Ovary (tissue), 9 donors: ENCODE results near the gene NELL2. TPM values are rescaled to one million over a fixed set of nuclear protein-coding genes. Genes with fewer than 3 reads are reported as not detected.

Experiments used
- DNase-seq, 5 donors: peaks; one replicate each; pipeline ENCODE4 v3.0.0-alpha.2; 2019 to 2020
- H3K27ac ChIP-seq, 2 donors: fragments of 200-600 bp; one replicate each; pipeline versions ENCODE4 v1.5.1 to v1.8.0; 2019 to 2022
- H3K27me3 ChIP-seq: fragments of 200-600 bp; one replicate; pipeline ENCODE4 v1.8.0; 2022
- H3K36me3 ChIP-seq: fragments of 200-600 bp; sonication (generic); one replicate; pipeline ENCODE4 v1.5.1; 2019
- H3K4me1 ChIP-seq: one replicate; pipeline ENCODE4 v1.8.1; 2013; ENCODE audit warnings: mild to moderate bottlenecking, moderate library complexity; ENCODE audit not compliant: insufficient read depth
- H3K4me3 ChIP-seq: fragments of 200-600 bp; sonication (generic); one replicate; pipeline ENCODE4 v1.5.1; 2017
- H3K9me3 ChIP-seq, 2 donors: fragments of 200-600 bp in 1 of 2; sonication (generic) in 1 of 2; one replicate each; pipeline versions ENCODE4 v1.5.1 to v1.8.1; 2013 to 2019; ENCODE audit warnings: mild to moderate bottlenecking in 1 of 2, moderate library complexity in 1 of 2
- CTCF ChIP-seq, 3 donors: fragments of 450-650 bp in 2 of 3; fragments of 200-600 bp in 1 of 3; IDR thresholded peaks; one replicate each; pipeline versions ENCODE4 v1.5.1 to v1.8.0; 2016 to 2022; ENCODE audit warnings: antibody characterized with exemption in 3 of 3, mild to moderate bottlenecking in 1 of 3
- EP300 ChIP-seq: sonication (generic); formaldehyde crosslinking; IDR thresholded peaks from one replicate; pipeline ENCODE4 v1.6.1; 2017; ENCODE audit warnings: antibody characterized with exemption
- POLR2A ChIP-seq: fragments of 450-650 bp; IDR thresholded peaks from one replicate; pipeline ENCODE4 v1.6.1; 2017; ENCODE audit warnings: antibody characterized with exemption, mild to moderate bottlenecking, moderate library complexity
- WGBS, 3 donors: extraction: QIAGEN DNeasy Blood & Tissue Kit in 1 of 3; methylation state at CpG; one replicate each; pipeline versions ENCODE4 v1.1.5 to v1.1.7; 2013 to 2017; 5-methylcytosine and 5-hydroxymethylcytosine counted together
- intact Hi-C, 4 donors: fragments of 100-400 bp; cut with DNase I; formaldehyde crosslinking; loops; one replicate each; pipeline versions ENCODE4 v1.11.0 to v1.15.1; 2022 to 2023
- polyA plus RNA-seq, 2 donors: library from polyadenylated mRNA; stranded (reverse); fragments of 200-250 nt in 1 of 2; fragments of 350-450 nt in 1 of 2; fragmentation: Illumina TruSeq in 1 of 2; extraction: RNeasy Lipid Tissue Mini Kit (QIAGEN cat#74804) in 1 of 2; gene quantifications; one replicate each; pipeline ENCODE4 v1.2.3, GENCODE V29; 2013 to 2014
- total RNA-seq, 7 donors: library from RNA; depleted of rRNA in 2 of 7; stranded (reverse); fragments of >200 nt in 2 of 7; fragmentation: NEBNext Ultra II Directional in 3 of 7; extraction: Animal tissue kit (Norgen Biotek cat#: 25700) in 3 of 7; gene quantifications; one replicate each; pipeline versions ENCODE4 v1.1.0 to v1.2.4, GENCODE V29; 2016 to 2023
- donor health status: DM: no; HTN: no; CAD: no; lungs with moderate emphysema.
- donor health status: DM: no; HTN: no; CAD: no.
- donor health status: Bipolar disorder and iron deficiency.
- donor health status: DM: yes; HTN: yes; CAD: no.
- donor health status: DM: no; HTN: no; CAD: no.
- donor health status: DM: yes; HTN: yes; CAD: no.

The NELL2 gene
- total and polyA plus RNA-seq, 9 donors = 0.15 to 114 (median 1.7) TPM

- H3K27me3 ChIP-seq = no peaks in the 10 kb centered on the region
- intact Hi-C loops = no loop called here
- H3K4me3 ChIP-seq = no peak overlapping the region
- no peaks in the 10 kb centered on the region for H3K4me1 ChIP-seq
- no peaks in the 10 kb centered on the region for H3K9me3 ChIP-seq
- no peak for TF ChIP-seq CTCF (IDR thresholded peaks at IDR 0.05)
- no peak for TF ChIP-seq EP300
- TF ChIP-seq POLR2A = no peak
- WGBS, 3 donors = 14 to 43% (median 22%) methylated on average over 2 of the region's 2 CpGs
- H3K36me3 ChIP-seq = no peaks in the 10 kb centered on the region
- H3K27ac ChIP-seq = no peak overlapping the region
- no peak for DNase-seq
Measured at GRCh38 chr12:44640427-44641190, 235.5 kb downstream of the NELL2 start.

GRCh38 chr12:44637875-44638274, 238.2 kb downstream of the NELL2 start:
- WGBS, 3 donors = 81 to 85% (median 82%) methylated on average over 4 of the region's 4 CpGs
- no peaks in the 10 kb centered on the region for H3K27me3 ChIP-seq
- no peaks in the 10 kb centered on the region for H3K36me3 ChIP-seq
- H3K4me3 ChIP-seq = no peak overlapping the region
- DNase-seq = no peak
- no peaks in the 10 kb centered on the region for H3K9me3 ChIP-seq
- H3K27ac ChIP-seq = no peak overlapping the region
- intact Hi-C loops = no loop called here
- no peaks in the 10 kb centered on the region for H3K4me1 ChIP-seq
- TF ChIP-seq POLR2A = no peak
- no peak for TF ChIP-seq EP300
- no peak for TF ChIP-seq CTCF (IDR thresholded peaks at IDR 0.05)

- Histone ChIP-seq H3K4me1 (no peaks in the 10 kb centered on the region), H3K4me3 (no peak overlapping the region), H3K9me3 (no peaks in the 10 kb centered on the region), H3K36me3 (no peaks in the 10 kb centered on the region), H3K27ac (no peak overlapping the region), H3K27me3 (no peaks in the 10 kb centered on the region)
- TF ChIP-seq EP300 (no peak), CTCF (IDR thresholded peaks at IDR 0.05) (no peak)
- intact Hi-C loops = no loop called here
- 60 to 75% (median 71%) methylated on average over 1 of the region's 1 CpG for WGBS, 3 donors
- no peak for DNase-seq
Measured at GRCh38 chr12:44628180-44628579, 247.9 kb downstream of the NELL2 start.

GRCh38 chr12:44627387-44628166, 248.5 kb downstream of the NELL2 start:
- no peak for DNase-seq
- no peaks in the 10 kb centered on the region for H3K9me3 ChIP-seq
- WGBS, 3 donors = 43 to 56% (median 46%) methylated on average over 5 of the region's 5 CpGs
- no peak overlapping the region for H3K4me3 ChIP-seq
- intact Hi-C loops = no loop called here
- no peaks in the 10 kb centered on the region for H3K4me1 ChIP-seq
- H3K27ac ChIP-seq = no peak overlapping the region
- TF ChIP-seq EP300 = no peak
- TF ChIP-seq CTCF (IDR thresholded peaks at IDR 0.05) = no peak
- TF ChIP-seq POLR2A = no peak
- no peaks in the 10 kb centered on the region for H3K36me3 ChIP-seq
- no peaks in the 10 kb centered on the region for H3K27me3 ChIP-seq
